Neural cell (in vitro differentiated cells): ENCODE data around the gene FYB1.

ENCODE experiments used
- EZH2 ChIP-seq: fragments of 200-600, 300-800 bp; shearing (Covaris generic), sonication (generic); IDR thresholded peaks from 2 replicates; pipeline ENCODE4 v1.6.1; 2014; ENCODE audit warnings: antibody characterized with exemption, low read length, borderline replicate concordance, mild to moderate bottlenecking; ENCODE audit not compliant: insufficient read depth, poor library complexity, severe bottlenecking
- MXI1 ChIP-seq: fragments of 450-650 bp; conservative IDR thresholded peaks from 2 replicates; pipeline ENCODE4 v1.6.1; 2014; ENCODE audit warnings: antibody characterized with exemption, mild to moderate bottlenecking; ENCODE audit not compliant: poor library complexity, severe bottlenecking
- POLR2AphosphoS5 ChIP-seq: IDR thresholded peaks from 2 replicates; pipeline ENCODE4 v1.6.1; 2012
- SMC3 ChIP-seq: fragments of 450-650 bp; conservative IDR thresholded peaks from 2 replicates; pipeline ENCODE4 v1.6.1; 2014; ENCODE audit warnings: antibody characterized with exemption, mild to moderate bottlenecking, moderate library complexity; ENCODE audit not compliant: poor library complexity
- TAF1 ChIP-seq: IDR thresholded peaks from 2 replicates; pipeline ENCODE4 v1.6.1; 2012; ENCODE audit warnings: low read depth
- TF ChIP-seq, protein P1 (sequence below): fragments of 450-650 bp; IDR thresholded peaks from 2 replicates; pipeline ENCODE4 v1.5.1; 2014; ENCODE audit warnings: antibody characterized with exemption, mild to moderate bottlenecking, moderate library complexity; ENCODE audit not compliant: poor library complexity, severe bottlenecking

DNA sequence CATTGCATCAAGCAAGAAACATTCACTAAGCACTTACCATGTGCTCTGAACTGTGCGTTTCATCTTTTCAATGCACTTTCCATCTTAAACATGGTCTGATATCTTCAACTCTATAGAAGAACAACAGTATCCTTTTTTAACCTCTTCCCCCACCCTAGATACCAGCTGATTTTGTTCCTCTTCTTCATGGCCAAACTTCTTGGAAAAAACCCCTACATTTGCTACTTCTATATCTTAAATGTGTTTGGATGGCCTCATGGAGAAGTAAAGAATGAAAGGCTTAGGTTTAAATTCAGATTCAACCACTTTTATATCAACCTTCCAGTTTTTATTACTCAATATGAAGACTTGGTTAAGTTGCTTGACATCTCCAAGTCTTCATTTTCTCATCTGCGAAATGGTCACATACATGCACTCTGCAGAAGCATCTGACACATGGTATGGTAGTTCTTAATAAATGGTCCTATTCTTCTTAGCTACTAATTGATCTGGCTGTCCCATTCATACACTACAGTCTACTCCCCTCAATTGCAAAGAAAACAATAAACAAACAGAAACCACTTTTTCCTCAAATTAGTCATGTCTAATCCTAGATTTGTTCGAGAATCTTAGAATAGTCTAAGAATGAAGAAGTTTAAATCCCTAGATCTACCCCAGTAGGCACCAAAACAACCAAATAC, 59.4 kb downstream of the FYB1 start:
- TF ChIP-seq EZH2 (no peak), POLR2AphosphoS5 (no peak), MXI1 (no peak), TAF1 (no peak), SMC3 (no peak)
- TF ChIP-seq, protein P1, sequence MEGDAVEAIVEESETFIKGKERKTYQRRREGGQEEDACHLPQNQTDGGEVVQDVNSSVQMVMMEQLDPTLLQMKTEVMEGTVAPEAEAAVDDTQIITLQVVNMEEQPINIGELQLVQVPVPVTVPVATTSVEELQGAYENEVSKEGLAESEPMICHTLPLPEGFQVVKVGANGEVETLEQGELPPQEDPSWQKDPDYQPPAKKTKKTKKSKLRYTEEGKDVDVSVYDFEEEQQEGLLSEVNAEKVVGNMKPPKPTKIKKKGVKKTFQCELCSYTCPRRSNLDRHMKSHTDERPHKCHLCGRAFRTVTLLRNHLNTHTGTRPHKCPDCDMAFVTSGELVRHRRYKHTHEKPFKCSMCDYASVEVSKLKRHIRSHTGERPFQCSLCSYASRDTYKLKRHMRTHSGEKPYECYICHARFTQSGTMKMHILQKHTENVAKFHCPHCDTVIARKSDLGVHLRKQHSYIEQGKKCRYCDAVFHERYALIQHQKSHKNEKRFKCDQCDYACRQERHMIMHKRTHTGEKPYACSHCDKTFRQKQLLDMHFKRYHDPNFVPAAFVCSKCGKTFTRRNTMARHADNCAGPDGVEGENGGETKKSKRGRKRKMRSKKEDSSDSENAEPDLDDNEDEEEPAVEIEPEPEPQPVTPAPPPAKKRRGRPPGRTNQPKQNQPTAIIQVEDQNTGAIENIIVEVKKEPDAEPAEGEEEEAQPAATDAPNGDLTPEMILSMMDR, result no peak
